Measurements from ENCODE around the gene ARHGAP31.
"Not testable (repeated sequence)": the region's sequence is repeated elsewhere in the genome, so short reads cannot be mapped to it uniquely, and the experiment has no call there.

Gene ARHGAP31

GRCh38 chr3:119352034-119352609 lies 57.9 kb downstream of the ARHGAP31 start:
- FAIRE-seq, result no peak

- no peak for FAIRE-seq
Observed at GRCh38 chr3:119352863-119353527, 58.8 kb downstream of the ARHGAP31 start.

- not testable (repeated sequence) for FAIRE-seq
Observed at GRCh38 chr3:119355608-119356007, 61.4 kb downstream of the ARHGAP31 start.

- FAIRE-seq, result no peak
Observed at GRCh38 chr3:119356646-119357045, 62.5 kb downstream of the ARHGAP31 start.

GRCh38 chr3:119357190-119357589 lies 63.0 kb downstream of the ARHGAP31 start:
- FAIRE-seq, result no peak

GRCh38 chr3:119359476-119360326 lies 65.5 kb downstream of the ARHGAP31 start:
- FAIRE-seq, result no peak

- no peak for FAIRE-seq
Observed at GRCh38 chr3:119360736-119361462, 66.7 kb downstream of the ARHGAP31 start.

- FAIRE-seq, result no peak
Observed at GRCh38 chr3:119362010-119362409, 67.8 kb downstream of the ARHGAP31 start.

- FAIRE-seq, result no peak
Observed at GRCh38 chr3:119362940-119363725, 69.0 kb downstream of the ARHGAP31 start.

- no peak for FAIRE-seq
Observed at GRCh38 chr3:119364401-119364800, 70.2 kb downstream of the ARHGAP31 start.

- FAIRE-seq, result no peak
Observed at GRCh38 chr3:119365418-119365817, 71.2 kb downstream of the ARHGAP31 start.

- FAIRE-seq, result no peak
Observed at GRCh38 chr3:119367000-119367399, 72.8 kb downstream of the ARHGAP31 start.

GRCh38 chr3:119368298-119368697 lies 74.1 kb downstream of the ARHGAP31 start:
- no peak for FAIRE-seq

GRCh38 chr3:119371786-119372185 lies 77.6 kb downstream of the ARHGAP31 start:
- FAIRE-seq, result not testable (repeated sequence)

GRCh38 chr3:119375106-119375505 lies 80.9 kb downstream of the ARHGAP31 start:
- FAIRE-seq, result no peak

GRCh38 chr3:119375510-119375909 lies 81.3 kb downstream of the ARHGAP31 start:
- FAIRE-seq, result no peak

GRCh38 chr3:119376758-119377157 lies 82.6 kb downstream of the ARHGAP31 start:
- FAIRE-seq, result no peak

GRCh38 chr3:119378259-119378803 lies 84.1 kb downstream of the ARHGAP31 start:
- no peak for FAIRE-seq

- no peak for FAIRE-seq
Observed at GRCh38 chr3:119380697-119381096, 86.5 kb downstream of the ARHGAP31 start.

- no peak for FAIRE-seq
Observed at GRCh38 chr3:119382134-119382533, 88.0 kb downstream of the ARHGAP31 start.

- no peak for FAIRE-seq
Observed at GRCh38 chr3:119388577-119388976, 94.4 kb downstream of the ARHGAP31 start.

- no peak for FAIRE-seq
Observed at GRCh38 chr3:119395923-119396358, 101.8 kb downstream of the ARHGAP31 start.
